Activated CD4-positive, alpha-beta memory T cell treated with anti-CD3 and anti-CD28 coated beads, Interleukin-2, amount 10 ng/mL, durations not matched to agents 7 days and 5 days (primary cell): ENCODE data around the gene LRRC4C. TPM values are rescaled to one million over a fixed set of nuclear protein-coding genes. Genes with fewer than 3 reads are reported as not detected.

Experiments
- CTCF ChIA-PET: fragments of 350-600 bp; sonication (Branson Sonifier 250); formaldehyde crosslinking; loops from one replicate; lab custom pipeline; 2021; ENCODE audit warnings: antibody characterized with exemption, inconsistent platforms; lab: Charles Lee
- POLR2A ChIA-PET: fragments of 350-600 bp; sonication (Branson Sonifier 250); formaldehyde crosslinking; loops from one replicate; lab custom pipeline; 2021; ENCODE audit warnings: antibody characterized with exemption; lab: Charles Lee
- DNase-seq: peaks from one replicate; pipeline ENCODE4 v3.0.0-alpha.2; 2020
- H3K27ac Mint-ChIP-seq: one replicate; pipeline ENCODE4 v1.8.0; 2021; ENCODE audit warnings: mild to moderate bottlenecking, mixed read lengths
- H3K27me3 Mint-ChIP-seq: one replicate; pipeline ENCODE4 v1.8.0; 2021; ENCODE audit warnings: mixed read lengths
- H3K36me3 Mint-ChIP-seq: one replicate; pipeline ENCODE4 v1.8.0; 2021; ENCODE audit warnings: low read depth, mixed read lengths
- H3K4me1 Mint-ChIP-seq: one replicate; pipeline ENCODE4 v1.8.0; 2021; ENCODE audit warnings: mixed read lengths
- H3K4me3 Mint-ChIP-seq: one replicate; pipeline ENCODE4 v1.8.0; 2021; ENCODE audit warnings: mild to moderate bottlenecking, mixed read lengths
- H3K9me3 Mint-ChIP-seq: one replicate; pipeline ENCODE4 v1.8.0; 2021; ENCODE audit warnings: mixed read lengths
- total RNA-seq, 2 experiments: library from RNA; stranded (reverse); gene quantifications; one replicate each; pipeline ENCODE4 v1.2.3, GENCODE V29; 2021

LRRC4C gene
- total RNA-seq, 2 experiments from 2014 or later, result not detected

DNA sequence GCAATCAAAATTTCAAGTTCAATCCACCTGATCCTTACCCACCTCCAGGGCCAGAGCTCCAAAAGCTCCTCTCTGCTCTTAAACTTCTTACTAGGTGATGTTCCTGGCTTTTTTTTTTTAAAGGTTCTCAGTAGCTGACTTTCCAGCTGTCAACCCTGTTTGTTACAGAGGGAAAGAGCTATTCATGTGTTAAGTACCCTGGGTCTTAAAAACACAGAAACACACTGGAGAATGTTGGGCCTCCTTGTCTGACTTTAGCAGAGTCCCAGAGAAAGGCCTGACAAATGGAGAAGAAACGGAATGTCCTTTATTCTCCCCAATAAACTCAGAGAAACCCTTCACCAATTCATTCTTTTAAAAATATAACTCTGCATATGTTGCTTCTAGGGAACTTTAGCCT lies 3.2 kb downstream of the LRRC4C start:
- ChIA-PET CTCF (no interaction called here), POLR2A (no interaction called here)
- Mint-ChIP-seq H3K9me3 (no peaks in the 10 kb centered on the region), H3K4me3 (no peak overlapping the region), H3K27me3 (peaks cover 6% of the 10 kb centered on the region), H3K4me1 (no peaks in the 10 kb centered on the region), H3K27ac (no peak overlapping the region), H3K36me3 (no peaks in the 10 kb centered on the region)
- no peak for DNase-seq

DNA sequence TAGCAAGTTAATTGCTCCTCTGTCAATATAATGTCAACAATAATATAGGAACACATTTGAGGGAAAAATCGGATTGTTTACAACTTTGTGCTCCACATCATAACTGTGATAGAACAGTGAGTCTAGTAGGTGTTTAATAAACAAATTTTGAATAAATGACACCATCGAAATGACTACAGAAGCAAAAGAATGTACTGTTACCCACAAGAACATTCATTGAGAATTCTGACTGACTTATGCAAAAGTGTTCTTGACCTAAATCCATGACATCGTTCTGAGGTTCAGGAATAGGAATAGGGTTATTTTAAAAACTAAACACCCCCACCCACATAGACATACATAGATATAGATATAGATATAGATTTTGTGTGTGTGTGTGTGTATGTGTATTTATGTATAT lies 8.4 kb downstream of the LRRC4C start:
- Mint-ChIP-seq H3K36me3 (no peaks in the 10 kb centered on the region), H3K27me3 (no peaks in the 10 kb centered on the region)
- POLR2A ChIA-PET, result no interaction called here

DNA sequence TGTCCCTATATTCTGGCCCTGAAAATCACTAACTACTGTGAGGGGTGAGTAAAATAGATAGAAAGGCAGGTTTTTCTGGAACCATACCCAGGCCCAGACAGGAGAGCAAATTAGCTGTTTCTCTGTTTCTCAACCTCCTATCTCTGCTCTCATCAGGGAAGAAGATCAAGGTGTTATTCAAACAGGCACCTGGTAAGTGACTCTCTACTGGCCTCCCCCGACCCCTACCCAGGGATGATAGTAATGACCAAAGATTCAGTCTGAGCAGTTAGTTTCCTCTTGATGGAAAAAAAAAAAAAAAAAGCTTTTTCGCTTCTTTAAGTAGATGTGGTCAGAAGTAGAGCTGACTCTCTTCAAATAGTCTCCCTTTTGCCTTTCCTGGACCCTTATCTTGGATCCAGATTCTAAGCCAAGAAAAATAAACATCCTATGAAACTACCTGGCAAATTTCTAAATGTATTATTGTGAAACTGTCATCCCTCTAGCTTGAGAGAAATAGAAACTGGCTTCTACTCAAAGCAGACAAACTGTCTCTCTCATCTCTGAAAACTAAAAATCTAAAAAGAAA lies 9.9 kb downstream of the LRRC4C start:
- no peak for DNase-seq
- no peaks in the 10 kb centered on the region for H3K36me3 Mint-ChIP-seq
- no peak overlapping the region for H3K4me3 Mint-ChIP-seq
- H3K9me3 Mint-ChIP-seq, result peaks cover under 1% of the 10 kb centered on the region
- H3K4me1 Mint-ChIP-seq, result no peaks in the 10 kb centered on the region
- CTCF ChIA-PET, result no interaction called here
- no peaks in the 10 kb centered on the region for H3K27me3 Mint-ChIP-seq
- no peak overlapping the region for H3K27ac Mint-ChIP-seq
- POLR2A ChIA-PET, result no interaction called here

More for the DNA sequence above, 8.4 kb downstream of the LRRC4C start:
- no peaks in the 10 kb centered on the region for H3K4me1 Mint-ChIP-seq
- no peak overlapping the region for H3K27ac Mint-ChIP-seq
- CTCF ChIA-PET, result no interaction called here
- H3K9me3 Mint-ChIP-seq, result no peaks in the 10 kb centered on the region
- DNase-seq, result no peak
- H3K4me3 Mint-ChIP-seq, result no peak overlapping the region

DNA sequence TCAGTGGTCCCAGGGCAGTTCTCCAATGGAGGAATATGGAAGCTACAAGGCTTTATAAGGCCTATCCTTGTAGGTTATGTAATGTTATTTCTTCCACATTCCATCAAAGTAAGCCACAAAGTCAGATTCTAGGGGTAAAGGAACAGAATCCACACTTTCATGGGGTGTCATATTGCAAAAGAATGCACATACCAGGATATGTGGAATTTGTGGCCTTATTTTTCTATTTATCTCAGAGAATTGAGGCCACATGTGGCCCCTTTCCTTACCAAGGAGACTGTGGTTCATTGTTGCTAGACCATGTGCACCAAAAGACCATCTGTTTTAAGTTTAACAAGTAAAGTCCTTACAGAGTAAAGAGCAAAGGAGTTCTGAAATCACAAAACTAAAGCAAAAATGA lies 12.9 kb downstream of the LRRC4C start:
- POLR2A ChIA-PET, result no interaction called here
- no peak overlapping the region for H3K27ac Mint-ChIP-seq
- no peak for DNase-seq
- H3K36me3 Mint-ChIP-seq, result no peaks in the 10 kb centered on the region
- no peaks in the 10 kb centered on the region for H3K27me3 Mint-ChIP-seq
- CTCF ChIA-PET, result no interaction called here
- peaks cover 2% of the 10 kb centered on the region for H3K9me3 Mint-ChIP-seq
- H3K4me1 Mint-ChIP-seq, result no peaks in the 10 kb centered on the region
- no peak overlapping the region for H3K4me3 Mint-ChIP-seq

DNA sequence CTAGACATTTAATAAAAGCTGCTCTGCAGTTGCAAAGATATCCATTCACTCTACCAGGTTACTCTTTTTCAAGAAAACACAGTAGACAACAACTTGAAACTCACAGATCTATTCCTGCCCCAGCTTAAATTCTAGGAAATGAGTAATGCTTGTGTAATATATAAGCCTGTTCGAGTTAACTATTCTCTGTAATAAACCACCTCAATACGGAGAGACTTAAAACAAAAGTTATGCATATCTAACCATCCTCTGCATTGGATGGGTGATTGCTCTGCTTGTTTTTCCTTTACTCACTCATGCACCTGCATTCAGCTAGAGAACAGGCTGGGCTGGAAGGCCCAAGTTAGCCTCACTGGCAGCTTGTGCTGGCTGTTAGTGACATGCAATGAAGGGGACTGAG lies 13.3 kb downstream of the LRRC4C start:
- POLR2A ChIA-PET, result no interaction called here

DNA sequence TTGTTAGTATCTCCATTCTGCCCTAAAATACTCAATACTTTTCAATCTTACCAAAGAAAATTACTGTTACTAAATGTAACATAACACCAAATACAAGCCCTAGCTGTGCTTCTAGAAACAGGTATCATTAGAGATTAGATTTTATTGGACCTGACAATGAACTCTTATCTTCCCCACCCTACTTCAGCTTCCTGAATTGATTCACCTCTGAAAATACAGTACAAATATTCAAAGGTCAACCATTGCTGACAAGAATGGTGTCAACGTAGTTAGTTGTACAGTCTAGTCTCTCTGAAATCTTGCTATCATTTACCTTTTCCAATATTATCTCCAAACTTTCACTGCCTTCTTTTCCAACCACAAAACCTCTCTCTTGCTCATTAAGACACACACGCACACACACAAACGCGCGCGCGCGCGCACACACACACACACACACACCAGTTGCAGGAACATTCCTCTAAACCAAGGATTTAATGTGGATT lies 22.4 kb downstream of the LRRC4C start:
- no peaks in the 10 kb centered on the region for H3K27me3 Mint-ChIP-seq
- CTCF ChIA-PET, result no interaction called here
- POLR2A ChIA-PET, result no interaction called here
- H3K27ac Mint-ChIP-seq, result no peak overlapping the region
- H3K9me3 Mint-ChIP-seq, result peaks cover 2% of the 10 kb centered on the region
- DNase-seq, result no peak
- H3K36me3 Mint-ChIP-seq, result no peaks in the 10 kb centered on the region
- no peaks in the 10 kb centered on the region for H3K4me1 Mint-ChIP-seq
- no peak overlapping the region for H3K4me3 Mint-ChIP-seq

More for the DNA sequence above, 13.3 kb downstream of the LRRC4C start:
- DNase-seq, result no peak
- no peaks in the 10 kb centered on the region for H3K36me3 Mint-ChIP-seq
- peaks cover 2% of the 10 kb centered on the region for H3K9me3 Mint-ChIP-seq
- no peak overlapping the region for H3K4me3 Mint-ChIP-seq
- no peak overlapping the region for H3K27ac Mint-ChIP-seq
- CTCF ChIA-PET, result no interaction called here
- no peaks in the 10 kb centered on the region for H3K4me1 Mint-ChIP-seq
- no peaks in the 10 kb centered on the region for H3K27me3 Mint-ChIP-seq

DNA sequence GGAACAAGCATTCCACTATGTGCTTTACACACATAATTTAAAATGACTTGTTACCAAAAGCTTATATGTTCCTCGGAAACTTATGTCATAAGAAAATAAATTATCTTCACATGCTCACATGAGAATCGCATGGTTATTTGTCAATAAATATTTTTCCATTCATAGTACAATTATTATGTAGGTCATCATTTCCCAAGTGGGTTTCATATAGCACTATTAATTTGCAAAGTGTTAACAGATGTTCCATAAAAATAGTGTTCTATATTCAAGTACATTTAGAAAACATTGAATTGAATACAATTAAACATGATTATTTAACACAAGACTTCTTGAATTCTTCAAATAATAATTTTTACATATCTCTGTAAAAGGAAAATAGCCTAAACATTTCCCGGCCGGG lies 23.9 kb downstream of the LRRC4C start:
- H3K27ac Mint-ChIP-seq, result no peak overlapping the region
- no peaks in the 10 kb centered on the region for H3K27me3 Mint-ChIP-seq
- H3K4me3 Mint-ChIP-seq, result no peak overlapping the region
- DNase-seq, result no peak
- ChIA-PET CTCF (no interaction called here), POLR2A (no interaction called here)
- H3K9me3 Mint-ChIP-seq, result peaks cover 2% of the 10 kb centered on the region
- no peaks in the 10 kb centered on the region for H3K36me3 Mint-ChIP-seq
- no peaks in the 10 kb centered on the region for H3K4me1 Mint-ChIP-seq

DNA sequence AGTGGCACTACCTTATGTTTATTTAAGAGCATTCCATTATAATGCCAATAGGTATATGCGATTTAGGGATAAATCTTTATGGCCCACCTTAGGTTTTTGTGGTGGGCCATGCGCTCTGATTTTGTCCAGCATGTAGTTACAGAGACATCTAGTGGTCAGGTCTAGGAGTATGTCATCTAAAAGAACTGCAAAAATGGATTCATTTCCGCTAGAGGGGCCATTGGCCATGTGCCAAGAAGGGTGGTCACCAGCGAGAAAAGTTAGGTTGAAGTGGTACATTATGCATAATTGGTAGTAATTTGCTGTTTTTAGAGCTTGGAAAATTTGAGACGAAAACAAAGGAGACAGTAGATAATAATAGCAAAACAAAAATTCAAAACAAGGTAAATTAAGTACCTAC lies 27.7 kb downstream of the LRRC4C start:
- Mint-ChIP-seq H3K36me3 (no peaks in the 10 kb centered on the region), H3K27me3 (no peaks in the 10 kb centered on the region), H3K4me1 (no peaks in the 10 kb centered on the region), H3K27ac (no peak overlapping the region), H3K9me3 (peaks cover 4% of the 10 kb centered on the region), H3K4me3 (no peak overlapping the region)
- POLR2A ChIA-PET, result no interaction called here
- CTCF ChIA-PET, result no interaction called here
- DNase-seq, result no peak

DNA sequence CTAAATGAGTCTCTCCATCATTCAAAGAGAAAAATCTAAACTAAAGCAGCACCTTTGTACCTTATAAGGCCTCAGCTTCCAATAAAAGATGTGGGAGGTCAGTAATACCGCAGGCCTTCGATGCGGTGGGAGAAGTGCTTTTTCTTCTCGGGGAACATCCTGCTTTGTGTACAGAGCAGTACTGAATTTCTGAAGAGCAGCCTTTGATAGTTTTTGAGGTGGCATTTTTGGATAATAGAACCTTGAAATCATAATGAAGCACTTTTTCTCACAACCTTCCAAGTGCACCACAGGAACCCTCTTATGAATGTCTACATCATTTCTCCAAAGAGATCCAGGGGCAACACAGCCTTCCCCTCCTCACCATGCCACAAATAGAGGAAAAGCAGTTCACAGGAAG lies 39.6 kb downstream of the LRRC4C start:
- POLR2A ChIA-PET, result no interaction called here
- Mint-ChIP-seq H3K36me3 (no peaks in the 10 kb centered on the region), H3K9me3 (peaks cover 4% of the 10 kb centered on the region), H3K4me3 (no peak overlapping the region), H3K27me3 (no peaks in the 10 kb centered on the region), H3K27ac (no peak overlapping the region), H3K4me1 (no peaks in the 10 kb centered on the region)
- no peak for DNase-seq
- CTCF ChIA-PET, result no interaction called here

DNA sequence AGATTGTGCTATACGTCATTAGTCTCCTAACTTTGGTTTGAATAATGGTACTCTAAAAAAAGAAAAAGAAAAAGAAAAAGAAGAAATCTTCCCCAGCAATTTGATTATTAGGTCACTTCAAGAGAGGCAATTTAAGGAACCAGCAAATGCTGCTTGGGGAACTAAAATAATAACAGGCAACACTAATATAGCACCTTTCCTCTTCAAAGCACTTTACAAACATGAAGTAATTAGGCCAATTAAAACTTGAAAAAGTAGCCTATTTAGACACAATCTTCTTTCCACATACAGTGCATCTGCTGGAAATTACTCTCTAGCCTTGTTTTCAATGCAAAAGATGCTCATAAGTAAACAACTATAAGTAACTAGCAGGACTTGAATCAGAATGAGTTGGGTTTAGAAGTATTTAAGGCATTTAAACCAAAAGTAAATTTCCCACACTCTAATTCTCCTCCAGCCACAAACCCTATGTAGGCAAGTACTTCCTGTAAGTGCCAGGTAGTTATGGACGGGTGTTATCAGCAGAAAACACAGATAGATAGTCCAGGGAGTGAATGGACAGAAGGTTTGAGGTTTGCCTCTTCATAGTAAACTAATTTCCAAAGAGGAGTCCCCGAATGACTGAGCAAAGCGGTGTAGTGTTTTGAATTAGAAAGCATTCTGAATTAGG lies 44.5 kb downstream of the LRRC4C start:
- Mint-ChIP-seq H3K27ac (no peak overlapping the region), H3K4me1 (no peaks in the 10 kb centered on the region), H3K36me3 (no peaks in the 10 kb centered on the region), H3K4me3 (no peak overlapping the region), H3K9me3 (peaks cover 10% of the 10 kb centered on the region), H3K27me3 (no peaks in the 10 kb centered on the region)
- no peak for DNase-seq
- ChIA-PET POLR2A (no interaction called here), CTCF (no interaction called here)

DNA sequence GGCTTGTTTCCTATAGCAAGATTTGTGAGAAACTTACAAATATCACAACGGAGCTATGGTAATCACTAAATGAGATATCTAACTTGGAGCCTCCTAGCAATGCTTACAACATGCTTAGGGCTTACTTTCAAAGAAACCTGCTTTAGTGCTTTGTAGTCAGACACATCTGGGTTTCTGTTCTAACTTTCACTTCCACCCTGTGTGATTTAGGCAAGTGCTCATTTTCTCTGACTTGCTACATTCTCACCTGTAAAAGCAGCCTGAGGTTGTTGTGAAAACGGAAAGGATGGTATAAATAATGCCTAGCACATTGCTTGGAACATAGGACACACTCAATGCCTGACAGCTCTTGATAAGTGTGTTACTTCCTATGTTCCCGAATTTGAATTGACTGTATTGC lies 45.6 kb downstream of the LRRC4C start:
- H3K4me3 Mint-ChIP-seq, result no peak overlapping the region
- DNase-seq, result no peak
- H3K4me1 Mint-ChIP-seq, result no peaks in the 10 kb centered on the region
- CTCF ChIA-PET, result no interaction called here
- H3K9me3 Mint-ChIP-seq, result peaks cover 12% of the 10 kb centered on the region
- no peaks in the 10 kb centered on the region for H3K27me3 Mint-ChIP-seq
- H3K27ac Mint-ChIP-seq, result no peak overlapping the region
- H3K36me3 Mint-ChIP-seq, result no peaks in the 10 kb centered on the region
- POLR2A ChIA-PET, result no interaction called here

DNA sequence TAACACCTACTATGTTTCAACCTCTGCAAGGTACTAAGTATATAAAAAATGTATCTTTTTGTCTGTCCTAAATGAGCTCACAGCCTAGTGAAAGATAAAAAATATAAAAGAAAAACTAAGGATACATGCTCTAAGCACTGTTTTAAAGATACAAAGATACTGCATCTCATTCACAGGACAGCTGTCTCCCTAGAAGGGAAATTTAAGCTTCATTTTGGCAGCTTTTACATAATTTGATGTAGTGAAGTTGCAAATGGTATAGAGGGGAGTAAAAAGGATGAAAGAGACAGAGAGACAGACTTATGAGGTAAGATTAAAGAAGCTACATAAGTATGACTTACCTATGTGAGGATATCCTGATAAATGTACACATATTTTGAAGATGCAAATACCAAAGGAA lies 53.6 kb downstream of the LRRC4C start:
- Mint-ChIP-seq H3K36me3 (no peaks in the 10 kb centered on the region), H3K9me3 (peaks cover 10% of the 10 kb centered on the region)
- CTCF ChIA-PET, result no interaction called here

DNA sequence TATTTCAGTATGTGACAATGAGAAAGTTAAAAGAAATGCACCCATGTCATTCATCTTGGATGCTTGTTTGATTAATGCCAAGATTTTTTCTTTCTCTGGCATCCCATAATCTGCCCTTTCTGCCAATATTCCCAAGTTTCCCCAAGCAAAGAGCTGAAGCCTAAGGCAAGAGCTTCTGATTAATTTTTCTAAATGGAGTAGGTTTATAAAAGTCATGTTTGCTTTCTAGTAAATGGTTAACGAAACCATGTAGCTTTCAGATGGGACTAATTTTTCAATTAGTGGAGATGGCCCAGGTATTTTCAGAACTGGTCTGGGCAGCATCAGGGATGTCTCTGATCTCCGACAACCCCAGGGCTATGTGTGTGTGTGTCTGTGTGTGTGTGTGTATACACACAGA lies 55.3 kb downstream of the LRRC4C start:
- Mint-ChIP-seq H3K9me3 (peaks cover 5% of the 10 kb centered on the region), H3K4me1 (no peaks in the 10 kb centered on the region), H3K36me3 (no peaks in the 10 kb centered on the region), H3K27me3 (no peaks in the 10 kb centered on the region), H3K4me3 (no peak overlapping the region), H3K27ac (no peak overlapping the region)
- ChIA-PET POLR2A (no interaction called here), CTCF (no interaction called here)
- no peak for DNase-seq

More for the DNA sequence above, 53.6 kb downstream of the LRRC4C start:
- POLR2A ChIA-PET, result no interaction called here
- no peak overlapping the region for H3K27ac Mint-ChIP-seq
- DNase-seq, result no peak
- H3K4me1 Mint-ChIP-seq, result no peaks in the 10 kb centered on the region
- no peaks in the 10 kb centered on the region for H3K27me3 Mint-ChIP-seq
- H3K4me3 Mint-ChIP-seq, result no peak overlapping the region

DNA sequence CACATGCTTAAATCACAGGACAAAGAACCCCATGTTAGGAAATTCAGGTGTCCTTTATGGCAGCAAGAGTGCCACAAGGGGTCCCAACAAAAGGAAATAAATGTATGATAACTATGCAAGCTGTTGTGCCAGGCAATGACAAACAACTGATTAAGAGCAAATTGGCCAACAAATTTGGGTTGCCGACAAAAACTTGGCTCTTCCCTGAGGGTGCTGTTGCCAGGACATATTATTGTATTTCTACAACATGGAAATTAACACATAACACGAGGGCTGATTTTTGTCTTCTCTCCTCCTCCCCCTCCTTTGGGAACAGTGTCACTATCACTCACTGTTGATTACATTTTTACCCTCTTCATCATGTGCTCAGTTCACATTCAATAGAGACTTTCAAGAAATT lies 56.0 kb downstream of the LRRC4C start:
- Mint-ChIP-seq H3K27me3 (no peaks in the 10 kb centered on the region), H3K4me1 (no peaks in the 10 kb centered on the region), H3K27ac (no peak overlapping the region), H3K9me3 (peaks cover 5% of the 10 kb centered on the region), H3K4me3 (no peak overlapping the region), H3K36me3 (no peaks in the 10 kb centered on the region)
- CTCF ChIA-PET, result no interaction called here
- POLR2A ChIA-PET, result no interaction called here
- no peak for DNase-seq
